HepG2 (cell line): ENCODE data around the gene EMID1.

Experiments
- CTCF ChIP-seq: sonication (generic); formaldehyde crosslinking; IDR thresholded peaks from 2 replicates; pipeline ENCODE4 v1.5.0; 2020; ENCODE audit warnings: mild to moderate bottlenecking, missing genetic modification reagents, moderate library complexity
- FOXA1 ChIP-seq, 2 experiments: fragments of 450-650 bp in 1 of 2; sonication (generic) in 1 of 2; formaldehyde crosslinking in 1 of 2; IDR thresholded peaks; 2 replicates each; pipeline versions ENCODE4 v1.4.0 to v1.6.1; 2016 to 2020; ENCODE audit warnings: missing genetic modification reagents in 1 of 2
- POLR2A ChIP-seq, 2 experiments: IDR thresholded peaks; 2 replicates each; pipeline ENCODE4 v1.6.1; 2011; ENCODE audit warnings: low read depth in 2 of 2, low read length in 2 of 2, mild to moderate bottlenecking in 1 of 2, moderate library complexity in 1 of 2; ENCODE audit not compliant: insufficient read depth in 1 of 2
- PRDM4 ChIP-seq: sonication (generic); formaldehyde crosslinking; IDR thresholded peaks from 2 replicates; pipeline ENCODE4 v1.9.0; 2021; ENCODE audit warnings: missing genetic modification reagents, borderline replicate concordance
- ZBTB14 ChIP-seq: sonication (generic); formaldehyde crosslinking; IDR thresholded peaks from 2 replicates; pipeline ENCODE4 v1.4.0; 2020; ENCODE audit warnings: missing genetic modification reagents
- ZBTB7A ChIP-seq: sonication (generic); formaldehyde crosslinking; IDR thresholded peaks from 2 replicates; pipeline ENCODE4 v1.8.0; 2022; ENCODE audit warnings: mild to moderate bottlenecking, missing genetic modification reagents
- ZNF589 ChIP-seq: sonication (generic); formaldehyde crosslinking; conservative IDR thresholded peaks from 2 replicates; pipeline ENCODE4 v1.8.0; 2022; ENCODE audit warnings: mild to moderate bottlenecking, moderate library complexity, missing genetic modification reagents

- no peak for TF ChIP-seq ZNF589
- no peak for TF ChIP-seq PRDM4
- no peak for TF ChIP-seq ZBTB14 (CRISPR knock-in tag)
- TF ChIP-seq POLR2A (IDR thresholded peaks at IDR 0.05; ENCODE audit: insufficient read depth in 1 of 2, low read depth in 2 of 2, low read length in 2 of 2): no peak
- no peak for TF ChIP-seq CTCF (CRISPR knock-in tag)
- no peak for TF ChIP-seq FOXA1 (IDR thresholded peaks at IDR 0.05)
- no peak for TF ChIP-seq FOXA1 (CRISPR knock-in tag; IDR thresholded peaks at IDR 0.05)
- TF ChIP-seq ZBTB7A (CRISPR knock-in tag): no peak
Measured at GRCh38 chr22:29277927-29278326, 72.2 kb downstream of the EMID1 start.
